ENCODE data around the gene PSMG3.

Gene PSMG3, protein sequence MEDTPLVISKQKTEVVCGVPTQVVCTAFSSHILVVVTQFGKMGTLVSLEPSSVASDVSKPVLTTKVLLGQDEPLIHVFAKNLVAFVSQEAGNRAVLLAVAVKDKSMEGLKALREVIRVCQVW

DNA sequence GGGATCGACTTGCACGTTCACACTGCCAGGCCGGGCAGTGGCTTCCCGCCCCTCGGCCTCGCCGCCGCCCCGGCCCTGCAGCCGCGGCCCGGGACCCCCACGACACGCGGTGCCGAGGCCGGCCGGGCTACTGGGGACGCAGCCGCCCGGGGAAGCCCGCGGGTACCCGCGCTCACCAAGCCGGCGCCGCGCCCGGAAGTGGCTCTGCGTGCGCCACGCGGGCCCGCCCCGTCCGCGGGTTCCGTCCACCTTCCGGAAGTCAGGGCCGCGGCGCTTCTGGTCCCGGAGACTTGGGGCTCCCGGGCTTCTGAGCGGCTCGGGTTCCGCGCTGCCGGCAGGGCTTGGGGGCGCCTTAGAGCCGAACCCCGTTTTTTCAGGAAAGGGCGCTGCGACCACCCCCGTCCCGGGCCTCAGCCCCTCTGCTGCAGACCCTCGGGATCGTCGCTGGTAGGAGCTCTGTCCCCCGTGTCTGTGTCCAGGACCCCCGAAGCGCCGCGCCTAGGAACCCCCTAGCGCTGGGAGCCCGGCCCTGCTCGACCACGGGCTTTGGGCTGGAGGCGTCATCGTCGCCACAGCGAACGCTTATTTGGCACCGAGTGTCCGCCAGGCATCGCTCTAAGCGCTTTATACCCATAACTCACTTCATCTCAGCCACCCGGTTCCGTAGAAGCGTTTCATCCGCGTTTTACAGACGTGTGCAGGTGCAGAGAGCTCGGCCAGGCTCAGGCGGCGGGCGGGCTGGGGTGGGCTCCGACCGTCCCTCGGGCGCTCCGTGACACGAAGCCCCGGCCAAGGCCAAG lies at the start of gene PSMG3:
PSMG3 (minus strand) TSS at position 200 of the 800 bp plus-strand sequence. CDS start 693 bp downstream, outside the sequence.
- peak; percentile 94 for DNase-seq (ENCODE audit: low spot score)

DNA sequence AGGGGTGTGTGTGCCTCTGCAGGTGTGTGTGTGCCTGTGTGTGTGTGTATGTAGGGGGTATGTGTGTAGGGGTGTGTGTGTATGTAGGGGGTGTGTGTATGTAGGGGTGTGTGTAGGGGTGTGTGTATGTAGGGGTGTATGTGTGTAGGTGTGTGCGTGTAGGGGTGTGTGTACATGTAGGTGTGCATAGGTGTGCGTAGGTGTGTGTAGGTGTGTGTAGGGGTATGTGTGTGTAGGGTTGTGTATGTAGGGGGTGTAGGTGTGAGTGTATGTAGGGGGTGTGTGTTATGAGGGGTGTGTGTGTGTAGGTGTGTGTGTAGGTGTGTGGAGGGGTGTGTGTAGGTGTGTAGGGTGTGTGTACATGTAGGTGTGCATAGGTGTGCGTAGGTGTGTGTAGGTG lies 48.6 kb upstream of the PSMG3 start:
- DNase-seq (ENCODE audit: low spot score) = no peak

DNA sequence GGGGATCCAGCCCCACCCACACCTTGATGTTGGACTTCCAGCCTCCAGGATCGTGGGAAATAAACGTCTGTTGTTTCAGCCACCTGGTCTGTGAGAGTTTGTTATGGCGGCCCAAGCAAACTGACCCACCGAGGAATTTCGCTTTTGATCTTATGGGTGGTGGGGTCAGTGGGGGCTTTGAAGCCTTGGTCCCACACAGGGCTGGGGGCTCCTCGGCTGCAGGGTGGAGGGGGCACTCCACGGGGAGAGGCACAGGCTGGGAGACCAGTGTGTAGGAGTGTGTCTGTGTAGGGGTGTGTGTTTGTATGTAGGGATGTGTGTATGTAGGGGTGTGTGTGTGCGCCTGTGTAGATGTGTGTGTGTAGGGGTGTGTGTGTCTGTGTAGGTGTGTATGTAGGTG lies 48.1 kb upstream of the PSMG3 start:
- DNase-seq (ENCODE audit: low spot score) = no peak

DNA sequence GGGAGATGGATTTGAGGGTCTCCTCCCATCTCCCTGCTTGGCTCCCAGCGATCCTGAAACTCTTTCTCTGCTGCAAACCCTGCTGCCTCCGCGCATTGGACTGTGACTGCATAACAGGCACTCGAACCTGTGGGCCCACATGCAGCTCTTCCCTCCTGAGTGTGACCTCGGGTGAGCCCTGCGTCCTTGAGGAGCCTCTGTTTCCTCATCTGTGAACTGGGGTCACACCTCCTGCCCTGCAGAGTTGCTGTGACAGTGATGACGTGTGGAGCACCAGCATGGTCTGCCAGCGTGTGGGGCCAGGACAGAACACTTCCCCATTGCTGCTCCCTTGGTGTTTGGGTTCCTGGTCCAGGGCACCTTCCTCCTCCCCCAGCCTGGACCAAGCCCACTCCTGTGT lies 46.9 kb upstream of the PSMG3 start:
- DNase-seq (ENCODE audit: low spot score) = no peak

DNA sequence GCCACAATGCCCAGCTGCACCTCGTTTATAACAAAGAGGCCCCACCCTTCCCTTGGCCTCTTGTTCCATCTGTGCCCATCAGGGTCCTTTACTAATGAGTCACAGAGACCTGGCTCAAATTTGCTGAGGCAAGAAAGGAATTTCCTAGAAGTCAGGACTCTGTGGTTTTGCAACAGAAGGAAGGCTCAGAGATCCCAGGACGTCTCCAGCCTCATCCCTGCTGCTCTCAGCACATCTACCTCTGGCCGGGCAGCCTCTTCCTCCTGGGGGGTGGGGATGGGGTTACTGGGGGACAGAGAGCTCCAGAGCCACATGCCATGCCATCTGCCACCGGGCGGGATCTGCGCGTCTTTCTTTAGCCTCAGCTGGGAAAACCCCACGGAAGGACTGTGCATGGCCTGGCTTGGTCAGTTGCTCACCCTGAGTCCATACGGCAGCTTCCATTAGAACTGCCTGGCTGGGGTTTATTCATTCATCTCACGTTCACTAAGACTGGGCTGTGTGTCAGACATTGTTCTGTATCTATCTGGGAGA lies 41.9 kb upstream of the PSMG3 start:
- DNase-seq (ENCODE audit: low spot score) = peak; percentile 55

DNA sequence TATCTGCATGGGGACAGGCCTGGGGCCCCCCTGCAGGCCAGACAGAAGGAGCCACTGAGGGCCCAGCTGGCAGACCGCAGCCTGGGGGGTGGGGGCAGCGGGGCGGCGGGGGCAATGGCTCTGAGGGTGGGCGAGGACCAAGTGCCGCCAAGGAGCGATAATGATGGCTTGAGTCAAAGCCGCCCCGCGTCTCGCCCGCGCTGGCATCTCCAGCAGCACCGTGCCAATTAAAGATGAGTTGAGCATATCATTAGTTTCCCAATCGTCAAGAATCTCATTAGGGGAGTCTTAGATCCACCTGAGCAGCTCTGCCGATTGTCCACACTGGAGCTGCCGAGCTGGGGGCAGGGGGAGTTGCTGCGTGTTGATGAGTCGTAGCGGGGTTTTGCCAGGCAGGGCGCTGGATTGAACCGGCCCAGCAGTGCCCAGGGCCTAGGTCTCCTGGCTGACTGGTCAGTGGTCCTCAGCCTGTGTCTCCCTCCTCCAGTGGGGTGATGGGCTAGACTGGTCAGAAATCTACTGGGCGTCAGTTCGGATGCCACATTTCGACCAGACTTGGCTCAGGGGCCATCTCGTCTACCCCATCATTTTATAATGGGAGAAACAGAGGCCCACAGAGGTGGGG lies 41.0 kb upstream of the PSMG3 start:
- DNase-seq (ENCODE audit: low spot score) = no peak

DNA sequence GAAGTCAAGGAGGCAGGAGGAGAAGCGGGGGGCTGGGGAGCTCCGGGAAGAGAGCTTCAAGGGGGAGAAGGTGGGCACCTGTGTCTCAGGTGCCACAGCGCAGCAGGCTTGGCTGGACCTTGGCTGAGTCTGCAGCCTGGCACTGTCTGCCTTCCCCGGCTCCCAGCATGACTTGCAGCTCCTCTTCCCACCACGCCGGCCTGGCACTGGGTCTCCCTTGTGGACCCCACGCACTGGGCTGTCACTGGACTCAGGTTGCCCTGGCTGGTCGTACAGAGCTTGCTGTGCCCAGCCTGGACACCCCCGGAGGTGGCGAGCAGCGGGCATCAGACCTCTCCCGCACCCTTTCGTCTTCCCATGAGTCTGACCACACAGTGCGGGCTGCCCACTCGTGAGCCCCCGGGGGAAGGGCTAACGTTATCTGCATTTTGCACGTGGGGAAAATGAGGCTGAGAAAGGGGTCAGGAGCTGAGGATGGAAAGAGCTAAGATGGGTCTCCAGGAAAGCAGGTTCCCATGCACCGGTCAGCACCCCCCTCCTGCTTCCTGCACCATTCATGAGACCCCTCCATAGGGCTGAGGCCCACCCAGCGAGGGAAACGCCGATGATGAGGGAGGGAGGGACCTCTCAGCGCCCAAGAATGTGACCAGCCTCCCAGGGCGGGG lies 40.3 kb upstream of the PSMG3 start:
- DNase-seq (ENCODE audit: low spot score) = no peak

DNA sequence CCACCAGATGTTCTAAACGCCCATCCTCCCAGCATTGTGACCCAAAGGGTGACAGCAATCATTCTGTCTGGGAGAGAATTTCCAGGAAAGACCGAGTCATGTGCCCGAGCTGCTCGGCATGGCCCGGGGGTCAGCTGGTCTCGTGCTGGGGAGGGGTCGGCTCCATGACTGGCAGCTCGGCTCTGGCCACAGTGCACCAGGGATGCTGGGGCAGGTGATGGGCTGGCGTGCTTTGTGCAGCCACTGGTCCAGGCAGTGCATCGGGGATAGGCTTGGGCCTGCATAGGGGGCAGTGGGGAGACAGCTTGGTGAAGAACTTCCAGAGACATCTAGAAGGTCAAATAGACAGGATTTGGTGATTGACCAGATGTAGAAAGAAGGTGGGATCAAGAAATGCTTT lies 39.2 kb upstream of the PSMG3 start:
- no peak for DNase-seq (ENCODE audit: low spot score)

DNA sequence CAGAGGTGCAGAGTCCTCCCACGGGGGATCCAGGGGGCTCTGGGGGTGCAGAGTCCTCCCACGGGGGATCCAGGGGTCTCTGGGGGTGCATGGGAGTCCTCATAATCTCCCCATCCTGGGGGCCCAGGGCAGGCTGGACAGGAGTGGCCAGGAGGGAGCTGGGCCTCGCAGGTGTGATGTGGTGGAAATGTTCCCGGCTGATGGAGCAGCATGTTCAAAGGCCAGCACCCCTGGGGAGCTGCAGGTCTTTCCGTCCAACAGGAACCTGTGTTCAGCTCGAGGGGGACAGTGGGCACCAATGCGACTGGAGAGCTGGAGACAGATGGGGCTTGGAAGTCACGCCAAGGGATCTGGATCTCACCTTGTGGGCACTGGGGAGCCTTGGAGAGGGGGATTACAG lies 38.5 kb upstream of the PSMG3 start:
- DNase-seq (ENCODE audit: low spot score) = no peak

DNA sequence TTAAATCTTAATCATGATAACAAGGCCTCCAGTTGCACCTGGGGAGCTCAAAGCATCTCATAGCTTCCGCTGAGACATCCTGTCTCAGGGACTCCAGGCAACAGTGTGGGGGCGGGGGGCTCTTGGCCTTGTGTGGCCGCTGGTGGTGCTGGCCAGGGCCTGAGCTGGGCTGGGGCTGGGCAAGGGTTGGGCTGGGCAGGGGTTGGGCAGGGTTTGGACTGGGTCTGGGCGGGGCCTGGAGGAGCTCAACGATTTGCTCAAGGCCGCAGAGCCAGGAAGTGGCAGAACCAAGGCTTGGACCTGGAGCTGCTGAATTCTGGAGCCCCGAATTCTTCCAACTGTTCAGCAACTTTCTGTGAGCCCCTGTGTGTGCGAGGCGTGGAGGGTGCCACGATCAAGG lies 37.9 kb upstream of the PSMG3 start:
- no peak for DNase-seq (ENCODE audit: low spot score)

DNA sequence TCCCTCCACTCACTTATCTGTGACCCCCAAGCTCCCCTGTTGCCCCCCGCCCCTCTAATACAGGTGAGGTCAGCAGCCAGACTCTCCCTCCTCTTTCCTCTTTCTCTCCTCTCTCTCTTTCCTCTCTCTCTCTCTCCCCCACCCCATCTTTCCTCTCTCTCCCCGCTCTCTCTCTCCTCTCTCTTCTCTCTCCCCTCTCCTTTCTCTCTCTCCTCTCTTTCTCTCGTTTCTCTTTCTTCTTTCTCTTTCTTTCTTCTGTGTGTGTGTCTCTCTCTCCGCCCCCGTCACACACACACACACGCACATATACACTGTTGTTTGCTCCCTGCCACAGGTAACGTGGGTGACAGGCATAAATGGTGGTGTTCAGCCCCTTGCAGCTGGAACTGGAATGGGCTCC lies 37.2 kb upstream of the PSMG3 start:
- DNase-seq (ENCODE audit: low spot score) = no peak

DNA sequence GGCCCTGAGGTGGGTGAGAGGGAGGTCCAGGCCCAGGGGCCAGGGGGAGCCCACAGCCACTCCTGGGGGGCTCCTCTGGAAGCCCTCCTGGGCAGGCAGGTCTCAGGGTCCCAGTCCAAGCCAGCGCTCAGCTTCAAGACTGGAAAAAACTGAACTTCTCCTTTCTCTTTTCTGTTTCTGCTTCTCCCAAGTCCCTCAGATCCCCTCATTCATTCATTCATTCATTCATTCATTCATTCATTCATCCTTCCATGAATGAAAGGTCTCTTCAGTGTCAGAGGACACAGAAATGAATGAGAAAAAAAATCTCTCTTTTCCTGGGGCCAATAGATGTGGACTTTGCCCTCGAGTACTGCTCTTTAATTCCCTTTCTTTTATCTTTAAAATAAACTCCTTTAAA lies 34.6 kb upstream of the PSMG3 start:
- no peak for DNase-seq (ENCODE audit: low spot score)

DNA sequence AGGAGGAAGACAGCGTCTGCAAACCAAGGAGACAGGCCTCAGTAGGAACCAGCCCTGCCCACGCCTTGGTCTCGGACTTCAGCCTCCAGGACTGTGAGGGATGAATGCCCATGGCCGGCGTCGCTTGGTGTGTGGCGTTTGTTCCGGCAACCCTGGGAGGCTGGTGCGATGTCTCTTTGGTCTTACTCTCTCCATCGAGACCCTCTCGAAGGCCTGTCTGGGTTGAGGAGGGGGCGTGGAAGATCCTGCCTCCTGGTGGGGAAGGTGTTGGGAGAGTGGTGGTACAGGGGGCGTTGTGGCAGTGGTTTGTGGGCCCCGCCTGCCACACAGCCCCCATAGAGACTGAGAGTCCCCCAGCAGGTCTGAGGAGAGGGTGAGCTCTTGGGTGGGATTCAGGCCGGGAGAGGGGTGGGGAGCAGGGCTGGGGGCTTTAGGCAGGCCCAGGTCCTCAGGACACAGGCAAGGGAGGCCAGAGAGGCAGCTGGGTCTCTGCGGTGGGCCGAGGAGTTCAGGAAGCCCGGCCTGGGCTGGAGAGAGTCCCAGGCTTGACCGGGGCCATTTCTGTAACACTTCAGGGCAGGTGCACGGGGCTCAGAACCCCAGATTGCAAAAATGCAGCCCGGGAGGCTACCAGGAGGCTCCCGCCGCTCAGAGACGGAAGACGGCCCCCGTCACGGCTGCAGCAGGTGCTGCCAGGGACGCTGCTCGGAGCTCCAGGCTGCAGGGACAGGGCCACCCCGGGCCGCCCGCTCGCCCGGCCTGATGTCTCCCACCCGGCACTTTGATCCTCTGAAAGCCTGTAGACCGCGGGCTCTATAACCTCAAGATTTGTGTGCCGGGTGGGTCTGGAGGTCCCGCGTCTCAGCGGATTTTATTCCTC lies 33.8 kb upstream of the PSMG3 start:
- no peak for DNase-seq (ENCODE audit: low spot score)

DNA sequence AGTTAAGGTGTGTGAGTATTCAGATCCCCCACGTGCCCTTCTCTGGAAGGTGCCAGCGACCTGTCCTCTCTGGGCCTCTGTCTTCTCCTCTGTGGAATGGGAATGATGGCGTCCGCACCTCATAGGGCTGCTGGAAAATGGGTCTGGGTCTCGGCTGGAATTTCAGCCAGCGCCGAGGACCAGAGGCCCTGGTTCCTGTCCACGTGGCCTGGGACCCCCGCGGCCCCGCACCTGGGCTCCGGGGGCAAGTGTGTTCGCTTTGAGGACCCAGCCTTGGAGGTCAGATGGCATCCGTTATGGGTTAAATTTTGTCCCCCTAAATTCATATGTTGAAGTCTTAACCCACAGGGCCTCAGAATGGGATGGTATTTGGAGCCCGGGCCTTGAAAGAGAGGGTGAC lies 32.6 kb upstream of the PSMG3 start:
- DNase-seq (ENCODE audit: low spot score) = no peak

DNA sequence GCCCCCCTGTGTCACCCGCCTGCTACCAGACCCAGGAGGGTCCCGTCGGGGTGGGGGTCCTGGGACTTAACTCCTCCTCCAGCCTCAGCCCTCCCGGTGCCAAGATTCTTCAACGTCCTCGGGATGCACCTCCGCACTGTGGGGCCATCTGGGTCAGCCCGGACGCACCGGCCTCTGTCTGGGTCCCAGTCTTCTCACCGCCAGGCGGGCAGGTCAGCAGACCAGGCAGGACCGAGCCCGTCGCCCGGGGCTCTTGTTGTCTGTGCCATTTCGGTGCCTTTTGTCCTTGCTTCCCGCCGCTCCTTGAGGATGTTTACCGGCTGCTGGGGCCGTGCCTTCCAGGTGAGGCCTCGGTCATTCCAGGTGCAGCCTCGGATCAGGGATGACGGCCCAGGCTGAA lies 32.1 kb upstream of the PSMG3 start:
- DNase-seq (ENCODE audit: low spot score) = no peak

DNA sequence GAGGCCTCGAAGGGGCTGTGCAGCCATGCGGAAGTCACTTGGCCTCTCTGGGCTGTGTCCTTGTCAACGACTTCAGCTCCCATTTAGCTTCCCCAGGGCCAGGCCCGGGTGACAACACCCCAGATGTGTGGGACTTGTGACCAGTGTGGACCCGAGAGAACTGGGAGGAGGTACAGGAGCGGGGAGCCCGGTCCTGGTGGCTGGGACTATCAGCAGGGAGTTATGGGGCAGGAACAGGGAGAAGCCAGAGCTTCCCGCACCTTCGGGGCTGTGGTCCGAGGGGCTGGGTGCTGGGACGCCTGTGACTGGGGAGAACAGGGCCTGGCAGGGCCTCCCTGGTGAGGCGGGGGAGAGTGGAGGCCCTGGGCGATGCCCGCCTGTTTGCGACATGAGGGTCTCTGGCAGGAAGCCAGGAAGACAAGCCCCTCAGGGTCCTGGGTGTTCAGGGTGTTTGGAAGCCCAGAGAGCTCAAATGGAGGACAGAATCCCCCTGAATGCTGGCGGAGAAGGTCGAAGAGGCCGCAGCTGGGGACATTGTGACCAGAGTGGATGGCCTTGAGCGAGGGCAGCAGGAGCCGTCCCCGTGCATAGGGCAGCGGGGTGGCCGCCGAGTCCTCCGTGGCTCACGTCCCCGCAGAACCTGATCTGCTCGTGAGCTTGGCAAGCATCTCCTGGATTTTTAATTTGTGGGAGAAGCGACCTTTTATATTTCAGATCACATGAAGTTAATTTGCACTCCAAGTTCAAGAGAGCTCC lies 30.0 kb upstream of the PSMG3 start:
- DNase-seq (ENCODE audit: low spot score) = no peak

DNA sequence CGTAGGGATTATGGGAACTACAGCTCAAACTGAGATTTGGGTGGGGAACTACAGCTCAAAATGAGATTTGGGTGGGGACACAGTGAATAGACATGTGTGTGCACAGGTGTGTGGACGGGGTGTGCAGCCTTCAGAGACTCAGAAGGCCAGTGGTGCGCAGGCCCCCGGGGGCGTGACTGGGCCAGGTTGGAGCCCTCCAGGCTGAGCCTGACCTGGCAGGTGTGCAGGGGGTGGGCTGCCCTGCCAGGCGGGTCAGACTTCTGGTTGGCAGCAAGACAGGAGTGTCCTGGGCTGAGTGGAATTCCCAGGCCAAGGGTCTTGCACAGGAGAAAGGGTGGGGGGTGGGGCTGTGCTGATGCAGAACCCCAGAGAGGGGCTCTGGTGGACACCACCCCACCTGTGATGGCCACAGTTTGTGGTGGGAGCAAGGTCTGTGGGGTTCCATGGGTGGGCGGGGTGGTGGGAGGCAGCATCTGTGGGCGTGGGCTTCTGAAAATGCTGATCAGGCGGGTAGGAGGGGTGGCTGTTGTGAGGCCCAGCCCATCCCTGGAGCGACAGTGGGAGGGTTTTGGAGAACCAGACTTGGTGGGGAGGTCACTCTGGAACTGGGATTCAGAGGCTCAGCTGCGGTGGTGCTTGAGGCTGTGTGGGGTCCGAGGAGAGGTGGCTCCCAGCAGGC lies 29.3 kb upstream of the PSMG3 start:
- no peak for DNase-seq (ENCODE audit: low spot score)

DNA sequence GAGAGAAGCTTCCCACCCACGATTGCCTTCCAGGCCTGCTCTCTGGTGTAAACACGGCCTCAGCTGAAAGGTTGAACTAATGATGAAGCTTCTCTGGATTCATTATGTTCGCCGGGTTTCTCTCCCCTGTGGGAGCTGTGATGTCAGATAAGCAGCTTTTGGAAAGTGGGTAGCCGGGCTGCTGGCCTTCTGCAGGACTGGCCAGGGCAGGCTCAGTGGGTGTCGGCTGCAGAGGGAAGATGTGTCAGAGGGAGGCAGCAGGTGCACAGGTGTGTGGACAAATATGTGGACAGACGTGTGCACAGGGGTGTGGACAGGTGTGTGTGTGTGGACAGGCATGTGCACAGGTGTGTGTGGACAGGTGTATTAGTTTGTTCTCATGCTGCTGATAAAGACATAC lies 28.5 kb upstream of the PSMG3 start:
- DNase-seq (ENCODE audit: low spot score) = no peak

DNA sequence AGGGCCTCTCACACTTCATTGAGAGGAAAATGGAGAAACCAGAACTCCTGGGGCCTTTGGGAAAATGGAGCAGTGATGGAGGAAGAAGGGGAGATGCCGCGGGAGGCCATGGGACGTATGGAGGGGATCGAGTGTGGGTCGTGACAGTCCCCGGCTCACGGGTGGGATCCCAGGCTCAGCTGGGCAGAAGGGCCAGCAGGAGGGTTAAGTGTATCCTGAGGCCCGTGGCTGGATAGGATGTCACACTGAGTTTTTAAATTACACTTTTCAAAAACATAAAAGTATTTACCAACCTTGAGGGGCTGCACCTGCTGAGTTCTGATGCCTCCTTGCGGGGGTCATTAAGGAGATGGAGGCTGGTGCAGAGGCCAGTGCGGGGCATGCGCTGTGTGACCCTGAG lies 28.0 kb upstream of the PSMG3 start:
- DNase-seq (ENCODE audit: low spot score) = no peak

DNA sequence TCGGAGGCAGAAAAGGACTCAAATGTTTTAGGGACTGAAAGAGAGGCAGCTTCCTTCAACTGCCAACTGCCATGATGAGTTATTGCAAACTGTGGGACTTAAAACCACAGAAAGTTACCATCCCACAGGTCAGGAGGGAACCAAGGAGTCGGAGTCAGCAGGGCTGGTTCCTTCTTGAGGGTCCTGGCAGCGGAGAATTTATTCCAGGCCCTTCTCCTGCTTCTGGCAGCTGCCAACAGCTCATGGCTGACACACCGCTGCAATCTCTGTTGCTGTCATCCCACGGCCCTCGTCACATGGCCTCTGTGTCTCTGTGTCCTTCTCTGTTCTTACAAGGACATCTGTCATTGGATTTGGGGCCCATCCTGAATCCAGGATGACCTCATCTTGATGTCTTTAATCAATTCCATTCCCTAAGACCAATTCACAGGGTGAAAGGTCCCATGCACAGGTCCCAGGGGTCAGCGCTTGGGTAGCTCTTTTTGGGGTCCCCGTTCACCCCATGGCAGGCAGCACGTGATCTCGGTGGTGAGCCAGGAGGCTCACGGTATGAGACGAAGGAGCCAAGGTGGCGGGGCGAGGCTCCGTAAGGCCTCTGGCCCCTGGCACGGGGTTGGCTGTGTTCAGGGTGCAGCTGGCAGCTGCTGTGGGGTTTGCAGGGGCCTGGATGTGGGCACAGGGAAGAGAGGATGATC lies 27.4 kb upstream of the PSMG3 start:
- DNase-seq (ENCODE audit: low spot score) = no peak

Measured in LoVo (cell line).